Heart right ventricle (tissue), 16 donors: Measurements from ENCODE around the gene NPPA. TPM values are rescaled to one million over a fixed set of nuclear protein-coding genes. Genes with fewer than 3 reads are reported as not detected.

Experiments
- ATAC-seq, 8 donors: fragments of 200-7000 bp; cut with Tn5 transposase; one replicate each; pipeline ENCODE4 v1.9.1; 2020; ENCODE audit warnings: mild to moderate bottlenecking in 8 of 8, moderate library complexity in 8 of 8, moderate number of reproducible peaks in 1 of 8
- DNase-seq, 2 donors: peaks; one replicate each; pipeline ENCODE4 v3.0.0-alpha.2; 2020
- H3K27ac ChIP-seq, 10 donors: fragments of 200-600 bp; sonication (generic) in 2 of 10; one replicate each; pipeline versions ENCODE4 v1.5.0 to v1.8.0; 2020 to 2022; ENCODE audit warnings: mild to moderate bottlenecking in 3 of 10
- H3K27me3 ChIP-seq, 7 donors: fragments of 200-600 bp; one replicate each; pipeline ENCODE4 v1.8.0; 2021 to 2022; ENCODE audit warnings: mild to moderate bottlenecking in 2 of 7
- H3K36me3 ChIP-seq, 9 donors: fragments of 200-600 bp; sonication (generic) in 1 of 9; one replicate each; pipeline versions ENCODE4 v1.5.0 to v1.8.0; 2020 to 2022; ENCODE audit warnings: mild to moderate bottlenecking in 2 of 9
- H3K4me1 ChIP-seq, 9 donors: fragments of 200-600 bp; sonication (generic) in 1 of 9; one replicate each; pipeline versions ENCODE4 v1.5.0 to v1.8.0; 2020 to 2022; ENCODE audit warnings: mild to moderate bottlenecking in 4 of 9
- H3K4me3 ChIP-seq, 10 donors: fragments of 200-600 bp; sonication (generic) in 2 of 10; one replicate each; pipeline versions ENCODE4 v1.5.0 to v1.8.0; 2020 to 2022; ENCODE audit warnings: mild to moderate bottlenecking in 7 of 10, moderate library complexity in 2 of 10
- H3K9me3 ChIP-seq, 11 donors: fragments of 200-600 bp in 10 of 11; sonication (generic) in 2 of 11; one replicate each; pipeline versions ENCODE4 v1.5.0 to v1.8.0; 2013 to 2022; ENCODE audit warnings: mild to moderate bottlenecking in 2 of 11, control low read depth in 1 of 11, moderate library complexity in 1 of 11
- WGBS, 2 donors: extraction: QIAGEN DNeasy Blood & Tissue Kit; methylation state at CpG; one replicate each; pipeline ENCODE4 v1.1.7; 2013; ENCODE audit warnings: inconsistent platforms in 1 of 2; 5-methylcytosine and 5-hydroxymethylcytosine counted together
- intact Hi-C, 10 donors: fragments of 100-400 bp; cut with DNase I; formaldehyde crosslinking; loops; one replicate each; pipeline versions ENCODE4 v1.11.1 to v1.14.2; 2022
- polyA plus RNA-seq, 2 donors: library from polyadenylated mRNA; stranded (reverse); fragments of 200-250 nt; gene quantifications; one replicate each; pipeline ENCODE4 v1.2.3, GENCODE V29; 2013
- total RNA-seq, 10 donors: library from RNA; stranded (reverse); fragmentation: NEBNext Ultra II Directional in 3 of 10; extraction: Animal tissue kit (Norgen Biotek cat#: 25700) in 3 of 10; gene quantifications; one replicate each; pipeline versions ENCODE4 v1.2.1 to v1.2.4, GENCODE V29; 2021 to 2023
- TF ChIP-seq, protein P1 (sequence below), 9 donors: fragments of 200-600 bp; sonication (generic) in 2 of 9; IDR thresholded peaks; one replicate each; pipeline versions ENCODE4 v1.5.0 to v1.8.0; 2021 to 2022; ENCODE audit warnings: antibody characterized with exemption in 9 of 9, mild to moderate bottlenecking in 5 of 9, moderate library complexity in 1 of 9
- donor health status: Arrhythmogenic right ventricular cardiomyopathy.
- donor health status: ischemic (EF 13 %, LVEDD 7.1; RV severe dilation, severe dysfunction).
- donor health status: healthy with polysubstance abuse.
- donor health status: DM: no; HTN: yes; CAD: no.
- donor health status: DM: no; HTN: no; CAD: no.
- donor health status: ischemic (EF 25% LVEDD 6.9; RV normal size, moderate dysfunction).
- donor health status: ischemic (EF 25% LVEDD 5.7; RV mildly dilated, moderate dysfunction).
- donor health status: healthy.
- donor health status: DM: yes; HTN: yes; CAD: no.
- donor health status: Ischemic cardiomyopathy.
- donor health status: ischemic (EF 35%, LVEDD 5.7; RV mildly dilated, moderate dysfunction).
- donor health status: nonischemic (EF 11% LVEDD 7.7; RV severe dilation, severe dysfunction).
- donor health status: DM: yes; HTN: yes; CAD: no.
- donor health status: PGD.
- donor health status: ischemic (EF 29% LVEDD 5.4; RV normal size, mild dysfunction).
- donor health status: nonischemic (EF 23%, LVEDD 6.1; RV moderate dilation, normal function).

NPPA gene
- total and polyA plus RNA-seq, 12 donors, result 5.8 to 2,762 (median 663) TPM

DNA sequence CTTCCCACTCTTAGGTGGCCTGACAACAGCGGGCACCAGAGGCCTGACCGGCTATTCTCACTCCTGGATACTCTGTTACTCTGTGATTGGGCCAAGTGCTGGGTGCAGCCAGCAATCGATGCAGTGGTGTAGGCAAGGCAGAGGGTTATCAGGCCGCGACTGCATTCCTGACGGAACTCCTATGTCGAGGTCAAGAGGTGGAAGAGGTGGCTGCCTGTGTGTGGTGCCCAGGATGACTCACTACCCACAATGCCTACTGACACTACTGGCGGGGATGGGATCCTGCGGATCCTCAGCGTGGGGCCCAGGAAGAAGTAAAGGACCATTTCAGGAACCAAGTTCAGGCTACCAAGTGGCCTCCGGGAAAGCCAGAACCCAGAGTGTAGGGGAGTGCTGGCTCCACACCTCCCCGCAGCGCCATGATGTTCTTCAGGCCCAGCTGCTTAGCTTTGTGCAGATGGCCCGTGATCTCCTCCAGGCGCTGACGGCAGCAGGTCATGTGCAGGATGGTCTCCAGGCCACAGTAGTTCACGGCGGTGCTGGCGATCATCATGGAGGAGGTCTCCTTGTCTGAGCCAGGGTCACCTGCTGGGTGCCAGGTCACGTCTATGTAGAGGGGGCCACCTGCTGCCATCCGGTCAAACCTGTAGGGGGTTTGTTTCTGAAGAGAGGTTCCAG is 46.7 kb downstream of the NPPA start:
- ATAC-seq, result no peak
- Histone ChIP-seq H3K27me3 (no peaks in the 10 kb centered on the region), H3K4me1 (peaks cover 30 to 91% (median 80%) of the 10 kb centered on the region in 9 donors), H3K4me3 (peak overlapping the region in 7 of 10 donors; percentile 55 to 96 (median 80)), H3K27ac (peak overlapping the region in 9 of 10 donors; percentile 33 to 100 (median 99)), H3K9me3 (no peaks in the 10 kb centered on the region), H3K36me3 (peaks cover 0 to 57% (median 26%) of the 10 kb centered on the region in 9 donors)
- intact Hi-C loops, result loop anchor here in 3 of 10 donors (5.0 kb wide), 1 partner anchor 64 kb away; the partner anchor contains the start of gene AGTRAP (in 3 of the 3)
- no peak for DNase-seq
- TF ChIP-seq, protein P1, sequence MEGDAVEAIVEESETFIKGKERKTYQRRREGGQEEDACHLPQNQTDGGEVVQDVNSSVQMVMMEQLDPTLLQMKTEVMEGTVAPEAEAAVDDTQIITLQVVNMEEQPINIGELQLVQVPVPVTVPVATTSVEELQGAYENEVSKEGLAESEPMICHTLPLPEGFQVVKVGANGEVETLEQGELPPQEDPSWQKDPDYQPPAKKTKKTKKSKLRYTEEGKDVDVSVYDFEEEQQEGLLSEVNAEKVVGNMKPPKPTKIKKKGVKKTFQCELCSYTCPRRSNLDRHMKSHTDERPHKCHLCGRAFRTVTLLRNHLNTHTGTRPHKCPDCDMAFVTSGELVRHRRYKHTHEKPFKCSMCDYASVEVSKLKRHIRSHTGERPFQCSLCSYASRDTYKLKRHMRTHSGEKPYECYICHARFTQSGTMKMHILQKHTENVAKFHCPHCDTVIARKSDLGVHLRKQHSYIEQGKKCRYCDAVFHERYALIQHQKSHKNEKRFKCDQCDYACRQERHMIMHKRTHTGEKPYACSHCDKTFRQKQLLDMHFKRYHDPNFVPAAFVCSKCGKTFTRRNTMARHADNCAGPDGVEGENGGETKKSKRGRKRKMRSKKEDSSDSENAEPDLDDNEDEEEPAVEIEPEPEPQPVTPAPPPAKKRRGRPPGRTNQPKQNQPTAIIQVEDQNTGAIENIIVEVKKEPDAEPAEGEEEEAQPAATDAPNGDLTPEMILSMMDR (IDR thresholded peaks at IDR 0.05), result no peak
- 66 to 68% methylated on average over 21 of the region's 21 CpGs for WGBS, 2 donors

DNA sequence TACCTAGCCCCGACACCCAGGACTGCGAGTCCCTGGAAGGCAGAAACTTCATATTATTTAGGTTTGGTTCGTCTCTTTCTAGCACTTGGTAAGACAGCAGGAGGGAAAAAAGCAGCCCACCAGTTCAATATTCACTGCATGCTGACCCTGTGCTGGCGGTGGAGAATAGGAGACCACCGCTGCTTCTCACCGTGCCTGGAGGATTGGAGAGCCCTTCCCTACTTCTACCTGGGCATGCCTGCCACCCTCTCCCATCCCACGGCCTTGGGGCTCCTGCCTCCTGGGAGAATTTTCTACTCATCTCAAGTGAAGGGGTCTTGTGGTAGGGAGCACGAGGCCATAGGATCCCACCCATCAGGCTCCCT is 47.2 kb downstream of the NPPA start:
- ATAC-seq, result no peak
- peaks cover 35 to 96% (median 85%) of the 10 kb centered on the region in 9 donors for H3K4me1 ChIP-seq
- peaks cover 0 to 63% (median 31%) of the 10 kb centered on the region in 9 donors for H3K36me3 ChIP-seq
- H3K9me3 ChIP-seq, result no peaks in the 10 kb centered on the region
- peak overlapping the region in 9 of 10 donors; percentile 4 to 100 (median 98) for H3K27ac ChIP-seq
- no peaks in the 10 kb centered on the region for H3K27me3 ChIP-seq
- H3K4me3 ChIP-seq, result peak overlapping the region in 2 of 10 donors; percentile 80 to 96
- TF ChIP-seq, protein P1 (IDR thresholded peaks at IDR 0.05), result no peak
- intact Hi-C loops, result loop anchor here in 3 of 10 donors (5.0 kb wide), 1 partner anchor 63 kb away; the partner anchor contains the start of gene AGTRAP (in 3 of the 3)
- DNase-seq, result no peak
- 91 to 96% methylated on average over 8 of the region's 8 CpGs for WGBS, 2 donors

DNA sequence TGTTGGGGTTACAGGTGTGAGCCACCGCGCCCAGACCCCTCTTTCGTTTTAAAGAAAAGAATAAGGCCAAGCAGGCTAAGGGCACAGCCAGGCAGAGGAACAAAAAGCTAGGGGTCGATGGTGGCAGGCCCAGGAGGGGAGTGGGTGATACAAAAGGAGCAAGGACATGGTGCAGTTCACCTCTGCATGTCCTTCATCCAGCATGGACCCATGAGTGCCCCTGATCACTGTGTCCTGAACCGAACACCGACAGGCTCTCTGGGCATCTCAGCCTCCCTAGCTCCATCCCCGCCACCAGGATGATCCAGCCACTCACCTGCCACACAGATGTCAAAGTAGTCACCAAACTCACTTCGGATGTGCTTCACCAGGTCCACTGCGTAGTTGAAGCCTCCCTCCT is 47.7 kb downstream of the NPPA start:
- intact Hi-C loops, result loop anchor here in 3 of 10 donors (5.0 kb wide), 1 partner anchor 63 kb away; the partner anchor contains the start of gene AGTRAP (in 3 of the 3)
- WGBS, 2 donors, result 96 to 99% methylated on average over 9 of the region's 9 CpGs
- H3K9me3 ChIP-seq, result no peaks in the 10 kb centered on the region
- H3K4me1 ChIP-seq, result peaks cover 35 to 97% (median 87%) of the 10 kb centered on the region in 9 donors
- H3K4me3 ChIP-seq, result no peak overlapping the region
- H3K27ac ChIP-seq, result peak overlapping the region in 7 of 10 donors; percentile 4 to 100 (median 99)
- DNase-seq, result no peak
- ATAC-seq, result no peak
- TF ChIP-seq, protein P1 (IDR thresholded peaks at IDR 0.05), result no peak
- peaks cover 0 to 67% (median 36%) of the 10 kb centered on the region in 9 donors for H3K36me3 ChIP-seq
- H3K27me3 ChIP-seq, result no peaks in the 10 kb centered on the region

DNA sequence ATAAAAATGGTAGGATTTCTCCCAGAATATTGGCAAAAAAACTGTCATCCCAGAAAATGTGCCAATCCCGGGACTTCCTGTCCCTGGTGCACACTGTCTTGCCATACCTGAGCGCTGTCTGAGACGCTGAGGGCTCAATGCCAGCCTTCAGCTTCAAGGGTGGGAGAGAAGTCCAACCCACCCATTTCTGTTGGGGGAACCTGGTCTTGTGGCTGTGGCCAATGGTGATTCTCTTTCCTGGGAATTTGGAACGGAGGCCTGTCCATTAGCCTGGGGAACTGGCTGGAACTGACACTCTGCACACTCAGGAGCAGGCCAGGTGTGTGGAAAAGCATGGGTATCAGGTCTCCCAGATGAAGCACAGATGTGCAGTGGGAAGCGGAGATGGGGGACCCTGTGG is 48.5 kb downstream of the NPPA start:
- ATAC-seq (no peak), DNase-seq (no peak)
- TF ChIP-seq, protein P1 (IDR thresholded peaks at IDR 0.05), result no peak
- no peaks in the 10 kb centered on the region for H3K9me3 ChIP-seq
- H3K4me1 ChIP-seq, result peaks cover 27 to 97% (median 85%) of the 10 kb centered on the region in 9 donors
- intact Hi-C loops, result no loop called here
- WGBS, 2 donors, result 95 to 97% methylated on average over 5 of the region's 5 CpGs
- H3K4me3 ChIP-seq, result no peak overlapping the region
- H3K36me3 ChIP-seq, result peaks cover 0 to 75% (median 44%) of the 10 kb centered on the region in 9 donors
- H3K27ac ChIP-seq, result peak overlapping the region in 7 of 10 donors; percentile 85 to 99 (median 98)
- H3K27me3 ChIP-seq, result no peaks in the 10 kb centered on the region
